Posterior vena cava (tissue), 2 donors: ENCODE measurements around the gene IL3RA. TPM values are rescaled to one million over a fixed set of nuclear protein-coding genes. Genes with fewer than 3 reads are reported as not detected.
"Not testable (repeated sequence)": the region's sequence is repeated elsewhere in the genome, so short reads cannot be mapped to it uniquely, and the experiment has no call there.

ENCODE experiments used
- DNase-seq: peaks from one replicate; pipeline ENCODE4 v3.0.0-alpha.2; 2020; ENCODE audit warnings: low spot score
- intact Hi-C, 2 donors: fragments of 100-400 bp; cut with DNase I; formaldehyde crosslinking; loops; one replicate each; pipeline versions ENCODE4 v1.14.1 to v1.14.2; 2022 to 2023
- long read RNA-seq, 2 donors: library from polyadenylated mRNA; unstranded; transcript quantifications; one replicate each; pipeline ENCODE4 v2.0.0, GENCODE V29; 2020 to 2021
- total RNA-seq, 2 donors: library from RNA; stranded (reverse); fragmentation: NEBNext Ultra II Directional; extraction: Animal tissue kit (Norgen Biotek cat#: 25700); gene quantifications; one replicate each; pipeline ENCODE4 v1.2.1, GENCODE V29; 2021
- donor health status: DM: yes; HTN: yes; CAD: no.
- donor health status: DM: yes; HTN: yes; CAD: no.

IL3RA gene
- total RNA-seq: 1 to 10 TPM; 5.4 to 5.6 TPM
- long read RNA-seq, donor 1, partial matches to known transcripts: 1 of 4 reads
- long read RNA-seq, donor 1, other reads (novel, unspliced or antisense): 2 of 4 reads
- long read RNA-seq, donor 2, transcript IL3RA-201 (12 exons, 1,706 nt): major isoform, 18 of 46 reads
- long read RNA-seq, donor 2, partial matches to known transcripts: 3 of 46 reads
- long read RNA-seq, donor 2, other reads (novel, unspliced or antisense): 25 of 46 reads

GRCh38 chrX:1336331-1336943 is at the start of gene IL3RA:
IL3RA (plus strand) TSS chrX:1336785; CDS start chrX:1341766, 4,981 bp downstream.
- peak; percentile 81 for DNase-seq
- intact Hi-C loops: no loop called here

- no peak for DNase-seq
- intact Hi-C loops: no loop called here
Measured at GRCh38 chrX:1289535-1289934, 47.0 kb upstream of the IL3RA start.

DNA sequence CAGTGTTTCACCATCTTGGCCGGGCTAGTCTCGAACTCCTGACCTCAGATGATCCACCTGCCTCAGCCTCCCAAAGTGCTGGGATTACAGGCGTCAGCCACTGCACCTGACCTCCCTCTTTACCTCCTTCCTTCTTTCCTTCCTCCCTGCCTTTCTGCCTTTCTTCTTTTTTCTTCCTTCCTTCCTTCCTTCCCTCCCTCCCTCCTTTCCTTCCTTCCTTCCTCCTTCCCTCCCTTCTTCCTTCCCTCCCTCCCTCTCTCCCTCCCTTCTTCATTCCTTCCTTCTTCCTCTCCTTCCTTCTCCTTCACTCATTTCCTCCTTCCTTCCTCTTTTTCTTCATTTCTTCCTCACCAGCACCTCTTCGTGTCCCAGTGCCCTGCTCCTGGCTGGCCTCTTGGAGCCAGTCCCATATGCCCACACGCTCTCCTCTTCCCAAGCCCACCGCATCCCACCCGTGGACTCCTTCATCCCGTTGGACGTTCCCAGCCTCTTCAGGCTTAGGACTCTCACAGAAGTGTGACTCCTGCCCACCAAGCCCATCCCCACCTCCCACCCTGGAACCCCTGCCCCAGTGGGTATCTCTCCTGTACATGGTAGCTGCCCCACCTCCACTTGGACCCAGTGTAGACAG is 45.4 kb upstream of the IL3RA start:
- intact Hi-C loops: no loop called here
- no peak for DNase-seq

- no peak for DNase-seq
- intact Hi-C loops: no loop called here
Measured at GRCh38 chrX:1292575-1293290, 43.9 kb upstream of the IL3RA start.

DNA sequence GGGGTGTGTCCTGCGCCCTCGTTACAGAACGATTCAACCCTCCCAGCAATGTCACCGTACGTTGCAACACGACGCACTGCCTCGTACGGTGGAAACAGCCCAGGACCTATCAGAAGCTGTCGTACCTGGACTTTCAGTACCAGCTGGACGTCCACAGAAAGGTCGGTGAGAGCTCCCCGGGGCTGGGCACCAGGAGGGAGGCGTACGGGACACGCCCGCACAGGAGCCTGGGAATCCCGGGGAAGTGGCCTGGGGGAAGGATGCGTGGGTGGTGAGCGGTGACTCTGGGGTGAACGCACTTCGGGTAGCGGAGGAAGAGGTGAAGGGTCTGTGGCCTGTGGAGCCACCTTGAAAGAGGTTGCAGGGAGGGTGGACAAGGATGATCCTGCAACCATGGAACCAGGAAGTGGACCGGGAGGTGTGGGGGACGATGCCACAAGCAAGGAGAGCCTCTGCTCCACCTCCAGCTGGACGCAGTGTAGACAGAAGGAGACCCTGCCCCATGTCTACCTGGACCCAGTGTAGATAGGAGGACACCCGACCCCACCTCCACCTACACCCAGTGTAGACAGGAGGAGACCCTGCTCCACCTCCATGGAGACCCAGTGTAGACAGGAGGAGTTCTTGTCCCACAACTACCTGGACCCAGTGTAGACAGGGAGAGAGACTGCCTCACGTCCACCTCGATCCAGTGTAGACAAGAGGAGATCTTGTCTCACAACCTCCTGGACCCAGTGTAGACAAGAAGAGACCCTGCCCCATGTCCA is 42.1 kb upstream of the IL3RA start:
- intact Hi-C loops: no loop called here
- DNase-seq: no peak

DNA sequence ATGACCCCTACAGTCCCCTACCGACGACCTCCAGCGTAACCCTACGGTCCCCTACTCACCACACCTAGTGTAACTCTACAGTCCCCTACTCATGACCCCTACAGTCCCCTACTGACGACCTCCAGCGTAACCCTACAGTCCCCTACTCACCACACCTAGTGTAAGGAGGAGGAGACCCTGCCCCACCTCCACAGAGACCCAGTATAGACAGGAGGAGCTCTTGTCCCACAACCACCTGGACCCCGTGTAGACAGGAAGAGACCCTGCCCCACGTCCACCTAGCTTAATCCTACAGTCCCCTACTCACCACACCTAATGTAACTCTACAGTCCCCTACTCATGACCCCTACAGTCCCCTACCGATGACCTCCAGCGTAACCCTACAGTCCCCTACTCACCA is 41.0 kb upstream of the IL3RA start:
- intact Hi-C loops: no loop called here
- no peak for DNase-seq

DNA sequence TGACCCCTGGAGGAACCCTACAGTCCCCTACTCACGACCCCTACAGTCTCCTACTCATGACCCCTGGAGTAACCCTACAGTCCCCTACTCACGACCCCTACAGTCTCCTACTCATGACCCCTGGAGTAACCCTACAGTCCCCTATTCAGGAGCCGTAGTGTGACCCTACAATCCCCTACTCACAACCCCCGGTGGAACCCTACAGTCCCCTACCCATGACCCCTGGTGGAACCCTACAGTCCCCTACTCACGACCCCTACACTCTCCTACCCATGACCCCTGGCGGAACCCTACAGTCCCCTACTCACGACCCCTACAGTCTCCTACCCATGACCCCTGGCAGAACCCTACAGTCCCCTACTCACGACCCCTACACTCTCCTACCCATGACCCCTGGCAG is 39.0 kb upstream of the IL3RA start:
- intact Hi-C loops, DNase-seq: not testable (repeated sequence)

- DNase-seq: no peak
- intact Hi-C loops: no loop called here
Measured at GRCh38 chrX:1300449-1300848, 36.1 kb upstream of the IL3RA start.

GRCh38 chrX:1305411-1305810 is 31.2 kb upstream of the IL3RA start:
- intact Hi-C loops: no loop called here
- peak; percentile 66 for DNase-seq

- intact Hi-C loops: no loop called here
- no peak for DNase-seq
Measured at GRCh38 chrX:1306909-1307625, 29.5 kb upstream of the IL3RA start.

- intact Hi-C loops: no loop called here
- DNase-seq: no peak
Measured at GRCh38 chrX:1307626-1308340, 28.8 kb upstream of the IL3RA start.

- no peak for DNase-seq
- intact Hi-C loops: no loop called here
Measured at GRCh38 chrX:1308476-1308875, 28.1 kb upstream of the IL3RA start.

- intact Hi-C loops, DNase-seq: not testable (repeated sequence)
Measured at GRCh38 chrX:1308917-1309316, 27.7 kb upstream of the IL3RA start.

DNA sequence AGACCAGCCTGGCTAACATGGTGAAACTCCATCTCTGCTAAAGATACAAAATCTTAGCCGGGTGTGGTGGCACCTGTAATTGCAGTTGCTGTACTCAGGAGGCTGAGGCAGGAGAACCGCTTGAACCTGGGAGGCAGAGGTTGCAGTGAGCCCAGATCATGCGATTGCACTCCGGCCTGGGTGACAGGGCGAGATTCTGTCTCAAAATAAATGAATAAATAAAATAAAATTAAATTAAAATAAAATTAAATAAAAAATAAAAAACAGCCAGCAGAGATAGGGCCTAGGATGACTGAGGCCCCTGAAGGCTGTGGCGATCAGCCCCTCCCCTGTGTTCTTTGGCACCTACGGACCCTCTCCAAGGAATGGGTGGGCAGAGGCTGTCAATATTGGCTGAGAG is 22.8 kb upstream of the IL3RA start:
- intact Hi-C loops: no loop called here
- DNase-seq: no peak

DNA sequence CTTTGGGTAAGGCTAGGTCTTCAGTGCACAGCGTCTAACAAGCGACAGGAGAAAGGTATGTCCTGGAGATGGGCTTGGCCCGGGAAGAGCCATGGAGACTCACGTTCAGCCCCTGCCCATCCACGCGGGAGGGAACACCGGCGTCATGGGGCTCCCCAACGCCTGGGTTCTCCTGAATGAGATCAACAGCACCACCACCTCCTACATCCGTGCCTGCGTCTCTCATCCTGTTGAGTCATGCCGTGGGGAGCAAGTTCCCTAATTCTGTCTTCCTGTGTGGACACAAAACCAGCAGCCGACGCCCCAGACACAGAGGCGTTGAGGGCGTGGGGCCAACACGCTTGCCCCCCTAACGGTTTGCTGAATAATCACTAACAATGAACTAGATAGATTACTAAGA is 20.1 kb upstream of the IL3RA start:
- DNase-seq: peak; percentile 90
- intact Hi-C loops: no loop called here

GRCh38 chrX:1321674-1322073 is 14.9 kb upstream of the IL3RA start:
- intact Hi-C loops: no loop called here

GRCh38 chrX:1322393-1322792 is 14.2 kb upstream of the IL3RA start:
- no peak for DNase-seq
- intact Hi-C loops: no loop called here

More at GRCh38 chrX:1321674-1322073, 14.9 kb upstream of the IL3RA start:
- DNase-seq: no peak

DNA sequence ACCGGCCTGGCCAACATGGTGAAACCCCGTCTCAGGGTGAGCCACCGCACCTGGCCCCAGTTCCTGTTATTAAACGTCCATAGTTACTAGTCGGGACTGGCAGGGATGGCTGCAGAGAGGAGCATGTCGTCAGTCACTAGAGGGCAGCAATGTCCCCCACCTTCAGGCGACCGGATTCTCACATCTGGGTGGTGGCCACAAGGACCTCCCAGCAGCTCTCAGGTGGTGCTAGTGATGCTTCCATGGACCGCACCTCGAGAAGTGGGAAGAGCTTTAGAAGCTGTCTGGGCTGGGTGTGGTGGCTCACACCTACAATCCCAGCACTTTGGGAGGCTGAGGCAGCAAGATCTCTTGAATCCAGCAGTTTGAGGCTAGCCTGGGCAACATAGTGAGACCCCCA is 13.3 kb upstream of the IL3RA start:
- intact Hi-C loops: no loop called here
- no peak for DNase-seq
